Stimulated activated CD8-positive, alpha-beta memory T cell treated with anti-CD3 and anti-CD28 coated beads, Interleukin-12 subunit alpha, Interleukin-12 subunit beta, amount 100 ng/mL, for 1 hour (primary cell): ENCODE results near the gene CLEC16A.

ENCODE experiments used
- DNase-seq: peaks from one replicate; pipeline ENCODE4 v3.0.0-alpha.2; 2020; ENCODE audit warnings: low read depth

Gene CLEC16A

DNA sequence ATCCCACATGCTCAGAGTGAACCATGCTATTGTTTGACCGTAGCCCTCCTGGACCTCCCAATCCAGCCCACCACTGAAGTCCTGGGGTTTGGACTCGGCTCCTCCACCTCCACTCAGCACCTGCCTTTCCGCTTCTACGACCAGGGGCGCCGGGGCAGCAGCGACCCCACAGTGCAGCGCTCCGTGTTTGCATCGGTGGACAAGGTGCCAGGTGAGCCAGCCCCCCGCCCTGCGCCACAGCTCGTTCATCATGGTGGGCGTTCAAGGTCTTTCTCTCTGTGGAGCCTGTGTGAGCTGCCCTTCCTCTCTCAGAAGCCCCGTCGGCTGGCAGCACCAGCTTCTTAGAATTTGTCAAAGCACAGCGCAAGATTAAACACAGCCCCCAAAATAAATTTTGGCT is 181.6 kb downstream of the CLEC16A start:
- DNase-seq, result no peak

GRCh38 chr16:11126399-11127054 is 182.2 kb downstream of the CLEC16A start:
- DNase-seq, result no peak

DNA sequence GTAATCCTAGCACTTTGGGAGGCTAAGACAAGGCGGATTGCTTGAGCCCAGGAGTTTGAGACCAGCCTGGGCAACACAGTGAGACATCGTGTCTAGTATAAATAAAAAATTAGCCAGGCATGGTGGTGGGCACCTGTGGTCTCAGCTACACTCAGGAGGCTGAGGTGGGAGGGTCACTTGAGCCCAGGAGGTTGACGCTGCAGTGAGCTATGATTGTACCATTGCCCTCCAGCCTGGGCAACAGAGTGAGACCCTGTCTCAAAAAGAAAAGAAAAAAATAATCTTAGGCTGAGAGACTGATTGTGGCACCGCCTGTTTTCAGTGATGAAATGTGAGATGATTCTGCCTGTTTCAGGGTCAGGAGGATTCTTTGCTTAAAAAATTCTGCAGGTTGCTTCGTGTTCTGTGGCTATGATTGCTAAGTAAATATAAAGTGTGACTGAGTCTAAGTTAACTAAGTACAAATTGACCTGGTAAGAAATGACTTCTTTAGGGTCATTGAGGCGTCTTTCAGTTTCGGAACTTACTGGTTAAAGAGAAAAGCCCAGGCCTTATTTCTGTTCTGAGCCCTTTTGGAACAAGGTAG is 183.3 kb downstream of the CLEC16A start:
- DNase-seq, result no peak

DNA sequence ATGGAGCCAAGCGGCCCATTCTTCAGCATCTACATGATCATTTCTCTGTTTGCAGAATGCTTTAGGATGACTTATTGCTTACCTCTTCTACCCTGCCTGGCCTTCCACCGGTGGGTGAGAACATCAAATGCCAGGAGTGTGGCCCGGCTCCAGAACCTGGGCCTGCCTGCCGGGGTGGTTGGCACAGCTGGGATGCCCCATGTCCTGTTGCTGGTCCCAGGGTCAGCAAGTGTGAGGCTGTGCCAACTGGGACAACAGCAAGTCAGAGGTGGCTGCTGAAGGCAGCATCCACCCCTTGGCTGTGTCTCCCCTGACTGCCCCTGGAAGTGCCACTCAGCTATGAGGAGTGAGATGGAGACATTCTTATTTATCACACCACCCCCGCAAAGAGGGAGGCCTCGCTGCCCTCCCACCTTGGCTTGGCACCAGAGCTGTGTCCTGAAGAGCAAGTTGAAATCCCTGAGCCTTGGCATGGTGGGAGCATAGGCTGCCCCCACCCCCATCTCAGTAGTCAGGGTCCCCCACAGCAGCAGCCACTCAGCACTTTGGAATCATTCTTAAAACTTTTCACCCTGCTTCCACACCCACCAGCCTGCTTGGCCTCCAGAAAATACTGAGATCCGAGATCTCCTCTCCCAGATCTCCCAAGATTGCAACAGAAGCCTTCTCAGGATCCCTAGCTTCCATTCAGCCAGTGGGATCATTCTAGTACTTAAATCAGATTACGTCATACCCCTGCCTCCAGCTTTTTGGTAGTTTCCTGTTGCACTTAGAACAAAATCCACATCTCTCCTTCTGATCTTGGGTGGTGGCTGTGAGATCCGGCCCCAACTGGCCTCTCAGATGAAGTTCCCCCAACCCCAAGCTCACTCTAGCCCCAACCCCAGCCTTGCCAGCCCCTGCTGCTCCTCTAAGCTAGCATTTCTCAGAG is 184.1 kb downstream of the CLEC16A start:
- no peak for DNase-seq

DNA sequence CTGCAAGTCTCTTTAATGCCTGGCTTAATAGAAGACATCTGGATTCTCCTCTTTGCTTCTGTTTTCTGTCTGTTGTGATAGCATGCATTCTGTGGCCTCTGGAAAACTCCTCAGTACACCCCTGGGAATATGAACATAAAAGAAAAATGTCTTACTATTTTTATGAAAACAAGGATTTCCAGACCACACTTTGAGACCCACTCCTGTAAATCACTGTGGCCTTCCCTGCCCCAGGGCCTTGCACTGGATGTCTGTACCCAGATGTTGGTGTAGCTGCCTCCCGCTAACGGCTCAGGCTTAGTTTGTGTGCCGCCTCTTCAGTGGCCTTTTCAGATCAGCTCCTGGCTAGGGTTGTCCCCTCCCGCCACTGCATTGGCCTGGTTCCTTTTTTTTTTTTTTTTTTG is 185.0 kb downstream of the CLEC16A start:
- DNase-seq, result no peak

- no peak for DNase-seq
Observed at GRCh38 chr16:11130978-11131665, 186.8 kb downstream of the CLEC16A start.

GRCh38 chr16:11131706-11132105 is 187.3 kb downstream of the CLEC16A start:
- DNase-seq, result no peak

DNA sequence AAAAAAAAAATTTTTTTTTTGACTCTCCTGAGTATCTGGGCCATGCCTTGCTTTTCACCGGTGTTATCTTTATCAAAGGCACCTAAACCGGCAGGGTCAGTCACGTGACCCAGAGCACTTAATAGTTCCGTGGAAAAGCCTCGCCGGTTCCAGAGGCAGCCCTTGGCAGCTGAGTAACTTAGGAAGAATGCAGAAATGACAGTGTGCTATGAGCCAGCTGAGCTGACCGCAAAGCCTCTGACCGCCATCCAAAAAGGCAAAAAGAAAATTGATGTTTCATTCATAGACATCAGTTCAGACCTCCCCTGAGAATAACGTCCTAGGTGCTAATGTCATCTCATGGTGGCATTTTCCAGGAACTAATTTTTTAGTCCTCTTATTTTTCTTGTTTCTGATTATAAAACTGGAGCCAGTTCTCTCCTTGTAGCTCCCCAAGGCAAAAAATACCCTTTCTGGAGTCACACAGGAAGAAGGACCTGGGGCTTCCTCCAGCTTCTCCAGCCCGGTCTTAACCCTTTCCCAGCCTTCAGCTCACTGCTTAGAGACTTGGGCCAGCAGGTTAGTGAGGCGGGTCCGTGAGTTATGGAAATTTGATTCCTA is 189.1 kb downstream of the CLEC16A start:
- DNase-seq, result no peak

DNA sequence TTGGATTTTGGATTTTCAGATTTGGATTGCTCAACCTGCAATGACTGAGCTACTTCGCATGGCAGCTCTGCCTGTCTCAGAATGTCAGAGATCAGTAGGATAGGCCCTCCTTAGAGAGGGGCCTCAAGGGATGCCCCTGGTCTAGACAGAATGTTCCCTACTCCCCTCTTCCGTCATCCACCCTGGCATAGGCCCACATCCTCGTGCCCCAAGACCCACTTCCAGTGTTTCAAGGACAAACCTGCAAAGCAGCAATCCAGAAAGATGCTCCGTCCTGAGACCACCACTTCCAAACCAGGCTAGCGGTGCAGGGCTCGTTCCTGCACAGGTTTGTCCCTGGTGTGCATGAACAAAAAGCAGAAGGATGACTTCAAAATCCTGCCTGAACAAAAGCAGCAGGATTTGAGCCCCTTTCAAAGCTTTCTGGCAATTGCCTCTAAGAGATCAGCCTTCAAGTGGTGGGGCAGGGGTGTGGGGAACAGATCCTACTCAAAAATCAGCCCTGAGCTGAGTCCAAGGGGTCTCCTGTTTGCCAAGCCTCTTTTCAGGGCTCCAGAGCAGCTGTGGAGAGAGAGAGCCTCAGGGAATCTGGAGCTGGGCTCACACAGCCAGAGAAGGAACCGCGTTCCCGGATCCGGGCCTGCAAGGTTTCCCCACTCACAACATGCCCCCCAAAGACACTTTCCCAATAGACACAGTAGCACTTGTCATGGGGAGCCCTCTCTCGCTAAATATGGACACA is 190.5 kb downstream of the CLEC16A start:
- DNase-seq, result no peak

DNA sequence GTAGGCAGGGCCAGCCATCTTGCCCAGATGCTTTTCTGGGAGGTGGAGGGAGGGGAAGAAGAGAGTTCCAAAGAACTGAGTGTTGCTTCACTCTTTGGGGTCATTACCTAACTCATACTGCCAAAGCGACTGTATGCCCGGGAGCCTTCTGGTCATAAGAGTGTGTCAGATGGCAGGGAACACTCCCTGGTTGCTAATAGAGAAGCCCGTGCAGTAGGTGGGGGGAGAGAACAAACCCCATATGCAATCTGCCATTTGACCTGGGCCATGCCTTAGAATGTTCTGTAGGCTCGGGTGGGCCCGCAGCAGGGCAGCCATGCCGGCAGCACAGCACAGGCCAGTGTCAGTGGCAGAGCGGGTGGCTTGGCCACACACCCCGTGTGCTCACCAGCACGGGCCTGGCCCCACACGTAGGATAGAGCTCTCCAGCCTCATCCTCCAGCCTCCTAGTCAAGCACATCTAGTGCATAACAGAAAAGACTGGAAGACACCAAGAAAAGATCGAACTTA is 191.2 kb downstream of the CLEC16A start:
- no peak for DNase-seq

DNA sequence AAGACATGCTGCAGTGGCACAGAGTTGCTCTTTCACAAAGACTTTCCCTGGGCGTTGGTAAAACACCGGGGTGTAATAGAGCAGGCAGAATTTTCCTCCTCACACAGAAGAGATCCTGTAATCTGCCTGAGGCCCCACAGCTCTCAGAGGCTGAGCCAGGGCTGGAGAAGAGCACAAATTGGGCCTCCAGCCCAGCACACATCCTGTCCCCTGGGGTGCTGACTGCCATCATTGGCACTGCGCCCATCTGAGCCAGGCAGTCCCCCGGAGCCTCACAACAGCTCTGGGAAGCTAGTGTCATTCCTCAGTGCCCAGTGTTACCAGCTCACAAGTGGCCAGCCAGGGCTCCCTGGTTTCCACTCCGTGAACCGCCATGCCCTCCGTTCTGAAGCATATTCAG is 192.2 kb downstream of the CLEC16A start:
- no peak for DNase-seq

DNA sequence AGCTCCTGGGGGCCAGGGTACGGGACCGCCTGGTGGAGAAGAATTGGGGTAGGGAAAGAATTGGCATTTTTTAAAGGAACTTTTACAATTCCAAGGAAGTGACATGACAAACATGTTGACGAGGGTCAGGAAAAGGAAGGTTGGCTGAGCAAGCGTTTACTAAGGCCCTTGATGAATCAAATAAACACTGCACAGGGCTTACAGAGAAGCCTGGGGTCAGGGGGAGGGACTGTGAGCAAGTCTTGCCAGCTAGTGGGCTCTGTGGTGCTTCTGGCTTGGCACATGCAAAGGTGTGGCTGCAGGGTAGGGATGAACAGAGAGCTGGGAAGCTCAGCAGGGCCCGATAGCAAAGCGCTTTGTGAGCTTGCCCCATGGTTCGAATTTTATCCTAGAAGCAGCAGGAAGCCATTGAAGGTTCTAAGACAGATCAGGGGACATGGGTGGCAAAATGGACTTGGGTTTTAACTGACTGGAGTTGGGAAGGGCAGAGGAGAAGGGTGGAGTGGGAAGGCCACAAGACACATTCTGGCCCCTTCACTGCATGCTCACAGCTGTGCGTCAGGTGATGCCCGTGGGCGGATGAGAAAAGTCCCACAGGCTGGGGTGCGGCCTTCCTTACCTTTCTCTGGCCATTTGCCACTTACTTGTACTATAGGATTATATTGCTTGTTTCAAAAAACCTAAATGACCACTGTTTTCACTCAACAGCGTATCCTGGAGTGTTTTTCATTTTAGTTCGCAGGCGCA is 193.8 kb downstream of the CLEC16A start:
- DNase-seq, result no peak

GRCh38 chr16:11138769-11139325 is 194.5 kb downstream of the CLEC16A start:
- no peak for DNase-seq

DNA sequence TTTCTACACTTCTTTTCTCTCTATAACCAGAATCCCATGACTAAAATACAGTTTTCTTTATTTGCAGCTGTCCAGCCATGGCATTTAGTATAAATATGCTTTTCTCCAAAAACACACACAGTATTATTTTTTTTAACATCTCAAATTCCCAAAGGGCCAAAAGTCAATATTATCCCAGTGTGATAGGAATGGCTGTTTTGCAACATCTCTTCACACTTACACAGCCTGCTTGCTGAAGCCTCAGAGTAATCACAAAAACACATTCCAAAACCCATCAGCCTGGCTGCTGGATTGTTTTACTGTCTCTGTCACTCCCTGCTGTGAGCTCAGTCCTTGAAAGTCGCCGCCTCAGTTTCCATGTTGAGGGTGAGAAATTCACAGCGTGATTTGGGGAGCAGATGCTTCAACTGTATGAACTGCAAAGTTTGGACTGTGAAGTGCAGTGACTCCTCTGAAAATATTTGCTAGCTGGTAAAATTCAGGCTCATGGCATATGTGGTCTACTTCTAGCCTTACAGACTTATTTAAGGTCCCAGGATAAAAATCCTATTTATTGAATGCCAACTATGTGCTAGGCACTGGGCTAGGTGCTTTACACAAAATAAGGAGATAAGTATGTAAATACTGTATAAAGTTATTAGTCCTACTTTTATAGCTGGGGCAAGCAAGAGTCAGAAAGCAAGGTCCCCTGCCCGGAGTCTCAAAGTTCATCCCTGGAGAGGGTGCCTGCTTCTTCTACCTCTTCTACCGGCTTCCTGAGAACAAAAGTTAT is 195.1 kb downstream of the CLEC16A start:
- DNase-seq, result no peak

DNA sequence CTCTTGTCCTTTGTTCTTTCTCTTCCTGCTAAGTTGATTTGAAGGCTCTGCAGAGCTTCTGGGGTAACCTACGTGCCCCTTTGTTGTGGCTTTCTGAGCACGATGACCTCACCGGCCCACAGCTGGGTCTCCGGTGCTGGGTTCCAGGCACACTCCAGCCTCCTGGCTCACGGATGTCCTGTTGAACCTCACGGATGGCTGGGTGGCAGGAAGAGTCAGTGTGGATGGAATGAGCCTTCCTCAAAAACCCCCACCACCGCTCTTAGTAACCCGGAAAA is 195.7 kb downstream of the CLEC16A start:
- DNase-seq, result no peak

- DNase-seq, result no peak
Observed at GRCh38 chr16:11140466-11140865, 196.1 kb downstream of the CLEC16A start.

- DNase-seq, result no peak
Observed at GRCh38 chr16:11140867-11141266, 196.5 kb downstream of the CLEC16A start.

- DNase-seq, result no peak
Observed at GRCh38 chr16:11141409-11142260, 197.3 kb downstream of the CLEC16A start.

DNA sequence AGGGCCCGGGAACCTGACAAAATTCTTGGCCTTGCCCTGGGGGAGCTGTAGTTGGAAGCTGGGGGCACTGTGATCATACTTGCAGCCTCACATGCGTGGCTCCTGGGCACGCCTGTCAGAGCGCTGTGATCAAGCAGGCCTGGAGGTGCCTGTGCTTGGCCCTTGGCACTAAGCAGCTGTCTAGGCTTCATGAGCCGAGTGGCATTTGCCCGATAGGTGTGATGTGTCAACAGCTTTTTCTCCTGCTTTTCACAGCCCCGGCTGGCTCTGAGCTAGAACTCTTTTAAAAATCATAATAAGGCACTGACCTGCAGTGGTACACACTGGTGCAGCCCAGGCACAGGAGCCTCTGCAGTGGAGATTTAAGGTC is 197.9 kb downstream of the CLEC16A start:
- DNase-seq, result no peak
